Measurements from ENCODE around the gene PLXNB3.

Gene PLXNB3

GRCh38 chrX:153774576-153775292, 10.7 kb downstream of the PLXNB3 start:
- DNase-seq (ENCODE audit: low spot score): no peak

- DNase-seq (ENCODE audit: low spot score): no peak
Observed at GRCh38 chrX:153775293-153776119, 11.5 kb downstream of the PLXNB3 start.

- no peak for DNase-seq (ENCODE audit: low spot score)
Observed at GRCh38 chrX:153776120-153776599, 12.1 kb downstream of the PLXNB3 start.

GRCh38 chrX:153776611-153777045, 12.6 kb downstream of the PLXNB3 start:
- no peak for DNase-seq (ENCODE audit: low spot score)

- no peak for DNase-seq (ENCODE audit: low spot score)
Observed at GRCh38 chrX:153777261-153778090, 13.4 kb downstream of the PLXNB3 start.

GRCh38 chrX:153778181-153778580, 14.1 kb downstream of the PLXNB3 start:
- DNase-seq (ENCODE audit: low spot score): no peak

GRCh38 chrX:153778684-153779101, 14.6 kb downstream of the PLXNB3 start:
- no peak for DNase-seq (ENCODE audit: low spot score)

- DNase-seq (ENCODE audit: low spot score): no peak
Observed at GRCh38 chrX:153779891-153780677, 16.0 kb downstream of the PLXNB3 start.

GRCh38 chrX:153780678-153781427, 16.8 kb downstream of the PLXNB3 start, which contains the start of gene SRPK3:
Gene SRPK3, plus strand, starts transcription at chrX:153781041. Its CDS starts 46 bp downstream, at chrX:153781087.
- DNase-seq (ENCODE audit: low spot score): no peak

GRCh38 chrX:153781428-153782047, 17.5 kb downstream of the PLXNB3 start:
- DNase-seq (ENCODE audit: low spot score): no peak

GRCh38 chrX:153782313-153782712, 18.3 kb downstream of the PLXNB3 start:
- DNase-seq (ENCODE audit: low spot score): no peak

GRCh38 chrX:153782871-153783270, 18.8 kb downstream of the PLXNB3 start:
- DNase-seq (ENCODE audit: low spot score): no peak

GRCh38 chrX:153783378-153784013, 19.4 kb downstream of the PLXNB3 start:
- no peak for DNase-seq (ENCODE audit: low spot score)

GRCh38 chrX:153784325-153784967, 20.4 kb downstream of the PLXNB3 start:
- DNase-seq (ENCODE audit: low spot score): no peak

- no peak for DNase-seq (ENCODE audit: low spot score)
Observed at GRCh38 chrX:153786669-153787068, 22.6 kb downstream of the PLXNB3 start.

GRCh38 chrX:153789654-153790053, 25.6 kb downstream of the PLXNB3 start:
- DNase-seq (ENCODE audit: low spot score): no peak

- no peak for DNase-seq (ENCODE audit: low spot score)
Observed at GRCh38 chrX:153791104-153791852, 27.2 kb downstream of the PLXNB3 start.

GRCh38 chrX:153792368-153792767, 28.3 kb downstream of the PLXNB3 start:
- no peak for DNase-seq (ENCODE audit: low spot score)

Measured in CD4-positive, alpha-beta T cell treated with Interleukin-15 for 4 hours (primary cell).